LoVo (cell line): Measurements from ENCODE around the gene KLF2.
"Not testable (repeated sequence)": the region's sequence is repeated elsewhere in the genome, so short reads cannot be mapped to it uniquely, and the experiment has no call there.

Source experiments
- DNase-seq: peaks from one replicate; pipeline ENCODE4 v3.0.0-alpha.2; 2016; ENCODE audit warnings: low spot score

The KLF2 gene

DNA sequence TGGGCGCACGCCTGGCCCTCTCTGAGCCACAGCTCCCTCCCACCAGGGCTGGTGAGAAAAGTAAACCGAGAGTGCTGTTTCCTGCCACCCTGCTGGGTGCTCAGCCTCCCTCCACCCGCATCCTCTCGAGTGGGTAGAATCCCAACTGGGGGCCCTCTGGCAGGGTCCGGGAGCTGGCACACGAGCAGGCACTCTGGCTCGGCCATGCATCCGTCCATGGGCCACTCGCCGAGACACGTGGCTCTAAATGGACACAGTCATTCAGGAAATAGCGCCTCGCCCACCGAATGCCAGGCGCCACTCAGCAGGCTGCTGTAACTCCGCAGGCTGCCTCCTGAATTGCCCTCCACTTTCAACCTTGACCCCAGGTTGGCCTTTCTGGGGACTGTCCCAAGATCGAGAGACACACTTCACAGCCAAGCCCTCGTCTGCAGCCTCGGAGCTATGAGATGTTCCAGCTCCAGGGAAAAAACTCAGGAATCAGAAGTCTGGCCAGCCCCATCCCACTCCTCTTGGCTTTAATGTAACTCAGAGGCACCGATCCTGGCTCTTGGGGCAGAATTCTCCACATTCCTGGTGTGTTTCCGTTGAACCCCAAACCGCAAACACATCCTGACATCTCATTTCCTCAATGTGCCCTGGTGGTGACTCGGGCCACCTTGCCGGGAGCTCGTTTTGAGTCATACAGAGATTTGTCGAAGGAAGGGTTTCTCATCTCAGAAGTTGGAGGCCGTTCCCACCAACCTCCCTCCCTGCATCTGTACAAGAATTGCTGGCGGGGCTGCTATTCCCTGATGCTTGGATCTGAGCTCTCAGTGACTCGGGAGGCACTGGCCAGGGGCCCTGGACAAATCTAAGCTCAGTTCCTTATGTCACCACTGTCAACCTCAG is 14.1 kb downstream of the KLF2 start:
- no peak for DNase-seq

DNA sequence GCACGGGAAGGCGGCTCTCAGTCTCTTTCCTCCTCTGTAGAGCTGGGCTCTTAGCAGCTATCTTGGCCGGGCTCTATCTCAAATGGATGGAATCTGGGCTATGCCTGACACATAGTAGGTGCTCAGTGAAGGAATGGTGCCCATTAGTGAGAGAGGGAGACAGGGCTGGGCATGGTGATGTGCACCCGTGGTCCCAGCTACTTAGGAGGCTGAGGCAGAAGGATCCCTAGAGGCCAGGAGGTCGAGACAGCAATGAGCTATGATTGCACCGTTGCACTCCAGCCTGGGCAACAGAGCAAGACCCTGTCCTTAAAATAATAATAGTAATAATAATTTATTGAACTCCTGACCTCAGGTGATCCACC is 14.7 kb downstream of the KLF2 start:
- no peak for DNase-seq

DNA sequence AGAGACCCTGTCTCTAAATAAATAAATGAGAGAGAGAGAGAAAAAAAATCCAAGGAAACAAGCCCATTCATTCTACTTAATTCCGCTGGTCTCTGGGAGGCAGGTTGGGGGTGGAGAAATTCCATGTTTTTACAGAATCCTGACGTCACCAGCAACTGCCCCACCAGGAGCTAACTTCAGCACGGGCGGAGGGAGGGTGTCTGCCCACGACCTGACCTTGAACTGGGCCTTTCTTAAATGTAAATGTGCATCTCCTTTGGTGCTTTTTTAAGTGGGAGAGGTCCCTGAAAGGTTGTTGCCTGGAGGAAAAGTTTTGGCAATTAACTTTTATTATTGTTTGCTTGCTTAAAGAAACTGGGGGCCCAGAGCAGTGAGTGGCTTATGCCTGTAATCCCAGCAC is 15.5 kb downstream of the KLF2 start:
- no peak for DNase-seq

DNA sequence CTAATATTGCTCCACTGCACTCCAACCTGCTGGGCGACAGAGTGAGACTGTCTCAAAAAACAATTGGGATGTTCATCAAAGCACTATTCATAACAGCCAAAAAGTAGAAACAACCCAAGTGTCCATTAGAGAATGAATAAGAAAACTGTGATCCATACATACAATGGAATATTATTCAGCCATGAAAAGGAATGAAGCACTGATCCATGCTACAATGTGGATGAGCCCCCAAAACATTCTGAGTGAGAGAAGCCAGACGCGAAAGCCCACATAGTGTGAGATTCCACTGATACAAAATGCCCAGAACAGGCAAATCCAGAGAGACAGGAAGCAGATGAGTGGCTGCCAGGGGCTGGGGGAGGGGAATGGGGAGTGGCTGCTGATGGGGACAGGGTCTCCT is 16.0 kb downstream of the KLF2 start:
- no peak for DNase-seq

DNA sequence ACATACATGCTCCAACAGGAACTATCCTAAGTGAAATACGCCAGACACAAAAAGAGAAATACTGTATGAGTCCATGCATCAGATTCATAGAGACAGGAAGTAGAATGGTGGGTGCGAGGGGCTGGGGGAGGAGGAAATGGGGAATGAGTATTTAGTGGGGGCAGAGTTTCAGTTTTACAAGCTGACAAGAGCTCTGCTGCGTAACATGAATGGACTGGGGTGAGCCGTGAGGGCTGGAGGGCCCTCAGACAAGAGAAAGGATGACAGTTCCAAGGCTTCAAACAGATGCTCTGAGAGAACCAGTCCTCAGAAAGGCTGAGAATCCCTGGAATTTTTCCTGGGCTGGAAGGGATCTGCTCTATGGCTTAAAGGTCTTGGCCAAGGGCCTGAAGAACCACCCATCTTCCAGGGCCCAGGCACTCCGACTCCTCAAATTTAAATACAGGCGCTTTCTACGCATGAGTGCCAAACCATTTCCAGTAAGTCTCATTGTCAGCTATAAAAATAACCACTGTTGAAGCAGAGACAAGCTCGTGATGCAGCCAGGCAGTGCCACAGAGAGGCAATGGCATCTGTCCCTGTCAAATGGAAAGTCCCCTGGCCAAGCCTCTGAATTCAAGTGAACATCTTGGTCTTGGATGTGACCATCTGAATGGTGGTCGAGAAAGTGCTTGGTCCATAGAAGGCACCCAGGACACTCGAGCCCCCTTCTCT is 17.5 kb downstream of the KLF2 start:
- no peak for DNase-seq

DNA sequence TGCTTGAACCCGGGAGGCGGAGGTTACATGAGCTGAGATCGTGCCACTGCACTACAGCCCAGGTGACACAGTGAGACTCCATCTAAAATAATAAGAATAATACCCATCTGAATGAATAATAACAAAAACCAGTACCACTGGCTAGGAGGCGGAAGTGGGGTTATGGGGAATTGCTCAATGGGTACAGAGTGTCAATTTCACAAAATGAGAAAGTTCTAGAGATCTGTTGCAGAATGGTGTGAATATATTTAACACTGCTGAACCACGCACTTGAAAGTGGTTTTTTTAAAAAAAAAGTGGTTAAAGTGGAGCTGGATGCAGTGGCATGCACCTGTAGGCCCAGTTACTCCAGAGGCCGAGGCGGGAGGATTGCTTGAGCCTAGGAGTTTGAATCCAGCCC is 18.5 kb downstream of the KLF2 start:
- no peak for DNase-seq

DNA sequence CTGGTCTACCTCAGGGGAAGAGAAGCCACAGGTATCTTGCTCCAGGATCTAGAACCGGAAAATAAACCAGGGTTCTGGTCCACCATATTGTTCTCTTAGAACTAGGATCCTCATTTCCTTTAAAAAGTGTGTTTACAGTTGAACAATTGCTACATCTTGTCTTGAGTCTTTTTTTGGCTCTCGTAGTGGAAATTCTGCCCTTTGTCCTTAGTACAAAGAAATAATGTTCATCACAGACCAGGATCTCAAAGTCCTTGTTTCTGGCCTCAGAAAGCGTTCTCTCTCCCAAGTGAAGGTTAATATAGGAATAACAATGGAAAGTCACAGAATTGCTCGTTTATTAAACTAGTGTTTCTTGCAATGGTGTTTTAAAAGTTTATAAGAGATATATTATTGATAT is 20.8 kb downstream of the KLF2 start:
- DNase-seq: no peak

DNA sequence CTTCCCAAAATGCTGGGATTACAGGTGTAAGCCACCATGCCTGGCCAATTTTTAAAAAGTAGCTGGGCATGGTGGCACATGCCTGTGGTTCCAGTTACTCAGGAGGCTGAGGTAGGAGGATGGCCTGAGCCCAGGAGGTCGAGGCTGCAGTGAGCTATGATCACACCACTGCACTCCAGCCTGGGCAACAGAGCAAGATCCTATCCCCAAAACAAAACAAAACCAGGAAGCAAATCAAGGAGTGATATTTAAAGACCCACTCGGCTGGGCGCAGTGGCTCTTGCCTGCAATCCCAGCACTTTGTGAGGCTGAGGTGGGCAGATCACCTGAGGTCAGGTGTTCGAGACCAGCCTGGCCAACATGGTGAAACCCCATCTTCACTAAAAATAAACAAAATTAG is 22.5 kb downstream of the KLF2 start:
- DNase-seq: not testable (repeated sequence)

DNA sequence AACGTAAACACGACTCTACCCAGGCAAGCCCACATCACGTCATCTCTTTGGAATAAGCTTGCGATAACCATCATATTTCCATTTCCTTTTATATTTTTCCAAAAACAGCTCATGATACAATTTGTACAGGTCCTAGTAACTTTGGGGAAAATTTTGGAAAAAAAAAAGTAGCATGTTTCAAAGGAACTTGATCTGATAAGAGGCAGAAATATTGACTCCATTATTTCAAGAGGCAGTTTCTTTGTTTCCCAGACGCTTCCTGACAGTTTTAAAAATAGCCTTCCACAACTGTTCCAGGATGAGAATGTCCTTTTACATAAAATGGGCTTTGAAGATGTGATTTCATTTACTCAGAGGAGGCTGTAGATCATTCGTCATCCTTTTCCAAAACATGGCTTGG is 23.1 kb downstream of the KLF2 start:
- no peak for DNase-seq

DNA sequence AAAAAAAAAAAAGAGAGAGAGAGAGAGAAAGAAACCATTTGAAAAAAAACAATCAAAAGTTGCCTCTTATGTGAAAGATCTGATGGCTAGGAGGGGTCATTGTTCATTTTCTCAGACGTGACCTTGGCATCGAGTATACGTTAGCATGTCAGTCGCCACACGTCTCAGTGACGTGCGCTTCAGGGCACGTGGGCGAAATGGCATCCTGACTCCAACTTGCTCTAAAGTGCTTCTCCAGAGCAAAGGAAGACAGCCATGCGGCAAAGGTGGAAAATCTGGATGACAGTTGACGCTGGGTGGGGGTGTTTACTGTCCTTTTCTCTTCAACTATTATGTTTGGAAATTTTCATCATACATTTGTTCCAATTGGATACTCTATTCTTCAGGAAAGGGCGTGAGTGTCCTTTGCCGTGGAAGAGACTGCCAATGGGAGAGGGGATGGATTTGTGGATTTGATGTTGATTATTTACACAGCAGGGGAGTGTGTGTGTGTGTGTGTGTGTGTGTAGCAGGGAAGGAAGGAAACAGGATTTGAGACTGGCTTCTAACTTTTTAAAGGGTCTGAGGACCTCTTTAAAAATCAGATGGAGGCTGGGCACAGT is 25.0 kb downstream of the KLF2 start:
- no peak for DNase-seq

DNA sequence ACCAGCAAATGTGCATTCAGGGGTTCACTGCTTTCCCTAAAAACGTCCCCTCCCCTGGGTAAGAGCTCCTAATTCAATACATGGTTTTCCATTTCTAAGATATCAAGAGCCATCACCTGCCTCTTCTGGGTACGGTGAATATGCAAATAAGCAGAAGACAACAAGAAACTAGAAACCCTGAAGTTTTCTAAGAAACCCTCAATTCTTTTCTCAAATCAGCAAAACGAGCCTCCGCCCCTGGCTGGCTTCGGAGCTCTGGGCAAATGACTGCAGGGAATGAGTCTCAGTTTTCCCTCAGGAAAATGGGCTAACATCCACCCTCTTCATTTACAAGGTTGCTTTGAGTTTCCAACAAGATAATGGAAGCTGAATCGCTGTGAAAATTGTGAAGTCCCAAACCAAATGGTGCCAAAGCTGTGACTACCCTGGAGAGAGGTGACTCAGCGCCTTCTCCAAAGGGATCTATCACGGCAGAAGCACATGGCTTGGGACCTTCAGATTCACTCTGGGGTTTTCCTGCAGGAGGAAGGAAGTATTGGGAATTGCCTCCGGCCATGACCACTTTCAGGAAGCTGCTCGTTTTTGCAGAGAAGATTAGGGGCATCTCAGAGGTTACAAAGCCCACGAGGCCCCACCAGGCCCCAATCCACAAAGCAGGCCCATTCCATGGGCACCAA is 26.6 kb downstream of the KLF2 start:
- DNase-seq: no peak

DNA sequence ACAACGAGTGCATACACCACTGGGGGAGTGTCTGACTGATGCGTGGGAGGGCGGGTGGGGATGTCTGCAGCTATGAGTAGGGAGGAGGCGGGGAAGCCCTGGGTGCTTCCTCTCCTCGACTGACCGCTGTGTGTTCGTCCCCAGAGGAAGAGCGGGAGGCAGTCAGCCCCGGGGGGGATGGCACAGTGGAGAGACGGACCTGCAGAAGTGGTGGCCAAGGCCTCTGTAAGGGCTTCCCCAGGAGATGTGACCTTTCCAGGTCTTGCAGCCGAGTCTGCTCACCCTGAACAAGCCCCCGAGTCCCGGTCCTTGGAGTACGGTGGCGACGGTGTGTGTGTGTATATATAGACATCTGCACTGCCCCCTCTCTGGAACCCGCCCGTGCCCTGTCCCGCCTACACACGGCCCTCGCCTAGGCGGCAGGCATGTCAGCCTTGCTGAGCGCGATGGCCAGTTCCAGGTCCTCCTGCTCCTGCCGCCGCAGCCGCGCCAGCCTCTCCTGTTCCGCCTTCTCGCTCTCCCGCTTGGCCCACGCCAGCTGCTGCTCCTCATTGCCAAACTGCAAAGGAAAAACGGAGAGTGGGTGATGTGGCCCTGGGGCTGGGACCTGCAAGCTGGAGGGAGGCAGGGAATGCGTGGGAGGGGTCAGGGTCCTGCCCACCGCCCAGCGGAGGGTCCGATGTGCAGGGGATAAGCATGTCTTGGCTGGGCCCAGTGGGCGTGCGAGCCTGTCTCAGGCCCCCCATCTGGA is 30.8 kb downstream of the KLF2 start:
- no peak for DNase-seq

DNA sequence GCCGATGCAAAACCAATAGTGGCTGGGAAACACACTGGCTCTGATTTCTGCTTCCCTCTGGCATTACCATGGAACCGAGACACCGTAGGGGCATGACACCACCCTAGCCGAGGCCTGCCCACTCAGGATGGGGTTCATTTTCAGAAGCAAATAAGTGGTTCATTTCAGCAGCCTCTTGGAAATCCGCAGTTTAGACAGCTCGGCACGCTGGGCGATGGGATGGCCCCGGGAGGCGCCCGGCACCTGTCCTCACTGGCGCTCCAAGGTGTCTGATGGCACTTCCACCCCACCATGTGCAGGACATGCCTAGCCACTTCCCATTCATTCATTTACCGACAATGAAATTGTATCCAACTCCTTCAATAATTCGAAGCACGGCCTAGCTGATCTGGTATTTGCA is 33.8 kb downstream of the KLF2 start:
- DNase-seq: no peak

DNA sequence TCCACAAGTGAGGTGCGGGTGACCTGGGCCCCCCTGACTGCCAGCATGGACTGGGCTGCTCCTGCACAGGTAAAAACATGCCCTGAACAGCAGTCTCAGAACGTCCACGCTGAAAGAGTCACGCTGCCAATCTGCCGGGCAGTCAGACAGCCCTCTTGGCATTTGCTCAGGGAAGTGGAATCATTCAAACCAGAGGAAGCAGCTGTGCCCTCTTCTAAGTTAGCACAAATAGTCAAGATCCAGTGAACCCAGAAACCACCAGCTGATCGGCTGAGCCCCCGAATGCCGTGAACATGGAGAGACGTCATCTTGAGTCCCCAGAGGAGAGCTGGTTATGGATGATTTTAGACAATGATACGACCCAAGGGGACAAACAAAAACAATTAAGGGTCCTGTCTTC is 34.4 kb downstream of the KLF2 start:
- DNase-seq: no peak

DNA sequence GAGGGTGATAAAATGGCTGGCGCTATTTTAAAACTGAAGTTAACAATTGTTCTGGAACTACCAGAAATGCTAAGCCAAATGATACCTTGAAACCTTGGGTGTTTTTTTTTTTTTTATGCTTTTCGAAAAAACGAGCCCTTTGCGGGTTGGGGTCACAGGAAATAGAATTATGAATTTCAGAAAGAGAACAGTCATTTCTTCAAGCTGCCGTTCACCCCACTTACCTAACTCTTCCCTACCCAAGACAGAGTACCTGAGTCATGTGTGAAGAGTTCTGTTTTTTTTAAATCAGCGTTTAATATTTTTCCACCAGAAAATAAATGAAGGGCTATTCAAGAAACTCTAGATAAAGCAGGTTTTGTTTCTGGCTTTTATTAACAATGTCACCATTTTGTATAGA is 35.3 kb downstream of the KLF2 start:
- no peak for DNase-seq

DNA sequence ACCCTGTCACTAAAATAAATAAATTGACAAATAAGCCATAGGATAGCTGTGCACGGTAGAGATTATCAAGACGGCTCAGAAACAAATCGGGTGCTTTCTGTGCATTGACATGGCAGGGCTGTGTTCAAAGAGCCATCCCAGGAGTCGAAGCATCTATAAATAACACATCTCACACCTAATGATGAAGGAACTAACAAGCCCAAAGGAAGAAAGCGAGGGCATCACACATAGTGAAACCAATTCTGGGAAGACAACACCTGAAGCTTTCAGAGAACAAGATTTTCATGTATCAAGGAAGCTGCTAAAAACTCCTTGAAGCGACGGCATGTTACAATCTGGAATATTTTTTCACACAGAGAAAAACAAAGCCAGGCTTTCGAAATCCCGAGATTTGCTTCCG is 36.1 kb downstream of the KLF2 start:
- no peak for DNase-seq

DNA sequence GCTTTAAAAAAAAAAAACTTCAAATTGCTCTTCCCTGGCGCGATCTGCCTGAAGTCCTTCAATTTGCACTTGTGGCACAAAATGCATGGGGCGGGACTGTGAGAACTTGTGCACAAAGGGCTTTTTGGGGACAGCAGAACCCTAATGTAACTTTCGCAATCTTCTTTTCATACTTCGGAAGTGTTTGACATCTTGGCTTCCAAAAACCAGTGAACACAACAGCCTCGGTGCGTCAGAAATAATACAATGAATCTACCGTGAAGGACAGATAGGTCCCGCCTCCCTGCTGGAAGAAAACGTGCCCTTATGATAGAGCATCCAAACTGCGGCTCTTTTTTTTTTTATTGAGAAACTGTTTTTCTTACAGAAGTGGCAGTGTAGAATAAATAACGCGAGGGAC is 36.6 kb downstream of the KLF2 start:
- DNase-seq: no peak

DNA sequence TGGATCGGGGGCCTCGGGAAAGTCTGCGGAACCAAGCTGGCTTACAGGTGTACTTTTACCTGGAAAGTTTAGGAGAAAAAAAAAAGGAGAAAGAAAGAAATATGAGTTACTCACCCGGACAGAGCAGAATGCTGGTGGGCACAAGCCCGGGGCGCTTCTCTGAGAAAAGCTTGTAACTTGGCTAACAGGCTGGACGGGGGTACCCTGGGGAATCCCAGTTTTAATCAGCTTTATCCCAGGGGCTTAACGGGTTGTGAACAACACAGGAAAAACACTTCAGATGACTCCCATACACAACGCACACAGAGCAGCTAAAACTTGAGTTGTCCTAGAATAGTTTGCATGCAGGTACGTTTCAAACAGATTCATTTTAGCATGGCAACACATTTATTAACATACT is 37.3 kb downstream of the KLF2 start:
- DNase-seq: no peak

DNA sequence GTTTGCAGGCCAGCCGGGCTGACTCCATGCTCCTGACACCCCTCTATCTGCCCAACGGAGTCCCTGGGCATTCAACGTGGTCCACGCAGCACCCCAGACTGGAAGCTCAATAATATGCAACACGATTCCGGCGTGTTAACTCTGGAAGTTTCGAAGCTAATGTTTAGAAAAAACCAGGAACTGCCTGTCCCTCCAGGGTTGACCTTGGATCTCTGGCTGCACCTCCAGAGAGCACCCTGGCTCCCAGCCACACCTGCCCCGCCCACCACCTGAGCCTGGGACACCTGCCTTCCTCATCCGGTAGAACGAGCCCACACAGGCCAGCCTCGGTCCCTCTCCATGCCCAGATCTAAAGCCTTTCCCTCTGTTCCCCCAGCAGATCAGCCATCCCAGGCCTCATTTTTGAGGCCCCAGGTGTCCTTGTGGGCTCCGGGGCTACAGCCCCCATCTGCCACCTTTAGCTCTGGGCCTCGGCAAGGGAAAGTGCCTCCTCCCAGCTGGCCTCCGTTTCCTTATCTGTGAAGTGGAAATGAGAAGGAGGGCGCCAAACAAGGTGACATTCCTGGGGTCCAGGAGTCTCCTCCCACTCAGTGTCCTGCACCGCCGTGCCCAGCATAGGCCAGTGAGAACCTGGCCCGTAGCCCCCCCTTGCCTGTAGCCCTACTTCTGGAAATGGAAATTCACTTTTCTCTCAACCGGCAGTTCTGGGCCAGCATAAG is 38.7 kb downstream of the KLF2 start:
- DNase-seq: peak; percentile 38

DNA sequence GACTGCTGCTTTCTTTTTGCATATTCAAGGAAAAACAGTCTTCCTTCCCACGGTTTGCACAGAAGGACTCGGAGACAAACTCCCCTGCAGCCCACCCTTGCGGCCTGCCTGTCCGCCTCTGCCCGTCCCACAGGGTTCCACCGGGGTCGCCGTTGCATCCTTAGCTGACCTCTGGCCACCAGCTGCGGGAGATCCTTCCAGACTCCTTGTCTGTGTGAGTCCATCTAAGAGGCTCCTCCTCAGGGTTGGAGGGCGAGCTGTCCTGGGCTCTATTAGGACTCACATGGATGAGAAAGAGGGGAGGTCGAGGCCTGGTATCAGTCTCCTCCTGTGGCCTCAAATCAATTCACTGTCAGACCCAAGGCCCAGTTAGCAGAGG is 39.2 kb downstream of the KLF2 start:
- DNase-seq: no peak

DNA sequence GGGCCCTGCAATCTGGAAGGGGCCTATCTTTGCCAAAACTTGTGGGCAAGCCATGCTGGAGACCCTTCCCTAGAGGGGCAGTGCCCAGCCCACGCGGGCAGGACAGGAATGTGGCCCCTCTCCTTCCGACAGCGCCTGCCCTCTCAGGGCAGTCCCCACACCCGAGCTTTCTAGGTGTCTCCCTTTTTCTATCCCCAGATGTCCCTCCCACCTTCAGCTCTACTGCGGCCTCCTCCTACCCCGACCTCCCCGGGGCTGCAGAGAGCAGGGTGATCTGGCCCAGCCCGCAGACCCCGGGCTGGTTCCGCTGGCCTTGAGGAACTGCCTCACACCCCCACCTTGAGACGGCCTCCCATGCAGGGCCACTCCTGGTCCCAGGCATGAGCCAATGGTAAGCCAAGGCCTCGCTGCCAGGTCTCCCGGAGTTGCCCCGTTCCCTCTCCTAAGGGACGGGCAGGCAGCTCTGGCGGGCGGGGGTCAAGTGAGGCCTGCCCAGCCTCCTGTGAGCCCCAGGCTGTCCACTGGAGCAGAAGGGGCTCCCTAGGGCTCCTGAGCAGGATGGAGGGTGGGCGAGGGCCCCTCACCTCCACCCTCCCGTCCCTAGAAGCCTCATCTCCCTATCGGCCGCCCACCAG is 39.7 kb downstream of the KLF2 start:
- no peak for DNase-seq
